Gastroesophageal sphincter (tissue), 4 donors: ENCODE data around the gene MED9. TPM values are rescaled to one million over a fixed set of nuclear protein-coding genes. Genes with fewer than 3 reads are reported as not detected.

Source experiments
- ATAC-seq: fragments of 150-250 bp; one replicate; pipeline ENCODE4 v1.9.1; 2016; ENCODE audit warnings: mild to moderate bottlenecking, moderate library complexity
- H3K27ac ChIP-seq, 4 donors: fragments of 200-600 bp; sonication (generic) in 3 of 4; 1 replicate in 3 of 4; 2 replicates in 1 of 4; pipeline ENCODE4 v1.5.1; 2016 to 2019
- H3K27me3 ChIP-seq: fragments of 200-600 bp; sonication (generic); one replicate; pipeline ENCODE4 v1.5.1; 2019
- H3K36me3 ChIP-seq, 2 donors: fragments of 200-600 bp; sonication (generic); one replicate each; pipeline ENCODE4 v1.5.1; 2019; ENCODE audit warnings: control low read depth in 1 of 2
- H3K4me1 ChIP-seq, 3 donors: fragments of 200-600 bp; sonication (generic); 1 replicate in 2 of 3; 2 replicates in 1 of 3; pipeline ENCODE4 v1.5.1; 2016 to 2019; ENCODE audit warnings: control low read depth in 2 of 3
- H3K4me3 ChIP-seq, 2 donors: fragments of 200-600 bp; sonication (generic); one replicate each; pipeline ENCODE4 v1.5.1; 2019; ENCODE audit warnings: mild to moderate bottlenecking in 1 of 2, moderate library complexity in 1 of 2
- H3K9me3 ChIP-seq, 3 donors: fragments of 200-600 bp; sonication (generic); one replicate each; pipeline ENCODE4 v1.5.1; 2017 to 2019; ENCODE audit warnings: control low read depth in 2 of 3
- CTCF ChIP-seq, 4 experiments: fragments of 200-600 bp in 2 of 4; fragments of 450-650 bp in 2 of 4; sonication (generic) in 1 of 4; IDR thresholded peaks; one replicate each; pipeline ENCODE4 v1.5.1; 2017 to 2019; ENCODE audit warnings: antibody characterized with exemption in 4 of 4, mild to moderate bottlenecking in 2 of 4, moderate library complexity in 2 of 4
- EP300 ChIP-seq: sonication (generic); formaldehyde crosslinking; IDR thresholded peaks from one replicate; pipeline ENCODE4 v1.6.1; 2017; ENCODE audit warnings: antibody characterized with exemption, mild to moderate bottlenecking
- POLR2A ChIP-seq, 2 donors: fragments of 450-650 bp; IDR thresholded peaks; one replicate each; pipeline ENCODE4 v1.6.1; 2017; ENCODE audit warnings: antibody characterized with exemption in 2 of 2, mild to moderate bottlenecking in 2 of 2, moderate library complexity in 1 of 2
- POLR2AphosphoS5 ChIP-seq: sonication (generic); formaldehyde crosslinking; IDR thresholded peaks from one replicate; pipeline ENCODE4 v1.6.1; 2017; ENCODE audit warnings: antibody characterized with exemption
- WGBS, 2 donors: methylation state at CpG; one replicate each; pipeline ENCODE4 v1.1.5; 2018; ENCODE audit warnings: low coverage in 1 of 2; 5-methylcytosine and 5-hydroxymethylcytosine counted together
- total RNA-seq, 4 donors: library from RNA; depleted of rRNA; stranded (reverse); fragments of >200 nt; gene quantifications; one replicate each; pipeline ENCODE4 v1.1.0, GENCODE V29; 2016

The MED9 gene
- total RNA-seq, 4 donors from 2014 or later, result 9.1 to 19.5 (median 16.6) TPM

- Histone ChIP-seq H3K4me1 (peaks cover 0 to 12% (median 0%) of the 10 kb centered on the region in 3 donors), H3K36me3 (peaks cover 0 to 11% of the 10 kb centered on the region in 2 donors), H3K27me3 (no peaks in the 10 kb centered on the region), H3K9me3 (no peaks in the 10 kb centered on the region), H3K27ac (no peak overlapping the region), H3K4me3 (no peak overlapping the region)
- ATAC-seq, result no peak
- no peak for TF ChIP-seq POLR2AphosphoS5
- no peak for TF ChIP-seq CTCF (IDR thresholded peaks at IDR 0.05)
- TF ChIP-seq EP300, result no peak
- TF ChIP-seq POLR2A (IDR thresholded peaks at IDR 0.05), result no peak
- 90% methylated on average over 2 of the region's 6 CpGs; no CpG with 5 or more reads in 1 of the 2 donors for WGBS, 2 donors
Observed at GRCh38 chr17:17525956-17526355, 49.2 kb downstream of the MED9 start.

GRCh38 chr17:17526369-17526768 is 49.6 kb downstream of the MED9 start:
- no peak overlapping the region for H3K27ac ChIP-seq
- H3K4me3 ChIP-seq, result no peak overlapping the region
- no peaks in the 10 kb centered on the region for H3K27me3 ChIP-seq
- H3K4me1 ChIP-seq, result peaks cover 0 to 12% (median 0%) of the 10 kb centered on the region in 3 donors
- H3K36me3 ChIP-seq, result peaks cover 0 to 6% of the 10 kb centered on the region in 2 donors
- no peak for ATAC-seq
- TF ChIP-seq CTCF (IDR thresholded peaks at IDR 0.05), result no peak
- no peak for TF ChIP-seq EP300
- TF ChIP-seq POLR2A (IDR thresholded peaks at IDR 0.05), result no peak
- no peak for TF ChIP-seq POLR2AphosphoS5
- H3K9me3 ChIP-seq, result no peaks in the 10 kb centered on the region
- 100% methylated on average over 1 of the region's 14 CpGs for WGBS, 2 donors

- Histone ChIP-seq H3K27ac (no peak overlapping the region), H3K4me1 (peaks cover 0 to 12% (median 0%) of the 10 kb centered on the region in 3 donors), H3K9me3 (no peaks in the 10 kb centered on the region), H3K27me3 (no peaks in the 10 kb centered on the region), H3K4me3 (no peak overlapping the region), H3K36me3 (no peaks in the 10 kb centered on the region)
- 67 to 100% methylated on average over 1 to 3 of the region's 11 CpGs for WGBS, 2 donors
- TF ChIP-seq CTCF (IDR thresholded peaks at IDR 0.05), result no peak
- TF ChIP-seq POLR2AphosphoS5, result no peak
- TF ChIP-seq POLR2A (IDR thresholded peaks at IDR 0.05), result no peak
- TF ChIP-seq EP300, result no peak
- ATAC-seq, result no peak
Observed at GRCh38 chr17:17527534-17527933, 50.7 kb downstream of the MED9 start.

DNA sequence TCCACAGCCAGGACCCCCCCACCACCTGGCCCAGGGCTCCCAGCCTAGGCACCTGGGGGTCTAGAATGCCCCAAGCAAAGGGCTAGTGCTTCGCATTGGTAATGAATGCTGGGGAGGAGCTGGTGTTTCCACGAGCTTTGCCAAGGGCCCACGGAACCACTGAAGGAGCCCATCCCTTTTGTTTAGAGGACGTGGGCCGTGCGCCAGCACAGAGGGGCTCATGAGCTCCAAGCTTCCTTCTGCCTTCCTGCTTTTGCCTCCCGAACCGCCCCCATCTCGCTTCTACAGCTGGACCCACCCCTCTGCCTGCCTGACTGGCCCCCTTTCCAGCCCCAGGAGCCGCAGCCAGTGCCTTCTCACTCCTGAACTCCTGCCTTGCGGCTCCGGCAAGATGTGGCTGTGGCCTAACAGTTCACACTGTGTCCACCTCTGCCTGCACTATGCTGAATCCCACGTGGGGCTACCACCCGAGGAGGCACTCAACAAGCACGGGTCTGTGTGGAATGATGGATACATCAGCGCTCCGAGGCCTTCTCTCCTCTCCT is 51.2 kb downstream of the MED9 start:
- no peaks in the 10 kb centered on the region for H3K27me3 ChIP-seq
- ATAC-seq, result no peak
- WGBS, 2 donors, result 77 to 80% methylated on average over 2 to 7 of the region's 17 CpGs
- H3K27ac ChIP-seq, result no peak overlapping the region
- no peaks in the 10 kb centered on the region for H3K9me3 ChIP-seq
- H3K4me3 ChIP-seq, result no peak overlapping the region
- TF ChIP-seq POLR2A (IDR thresholded peaks at IDR 0.05) (no peak), EP300 (no peak), POLR2AphosphoS5 (no peak), CTCF (IDR thresholded peaks at IDR 0.05) (no peak)
- no peaks in the 10 kb centered on the region for H3K36me3 ChIP-seq
- peaks cover 0 to 12% (median 0%) of the 10 kb centered on the region in 3 donors for H3K4me1 ChIP-seq
